ENCODE measurements around the gene CHRND.

The CHRND gene

GRCh38 chr2:232485757-232486557 lies 40.0 kb upstream of the CHRND start:
- TF ChIP-seq ZFX (IDR thresholded peaks at IDR 0.05; ENCODE audit: borderline replicate concordance) (no peak), CTCF (IDR thresholded peaks at IDR 0.05) (no peak)
- H3K27ac ChIP-seq = no peak overlapping the region

GRCh38 chr2:232486558-232487384 lies 39.2 kb upstream of the CHRND start:
- no peak overlapping the region for H3K27ac ChIP-seq
- TF ChIP-seq CTCF (IDR thresholded peaks at IDR 0.05) (no peak), ZFX (IDR thresholded peaks at IDR 0.05; ENCODE audit: borderline replicate concordance) (no peak)

GRCh38 chr2:232487385-232488096 lies 38.4 kb upstream of the CHRND start, which contains the start of gene ECEL1:
Gene ECEL1 (minus strand): TSS chr2:232487834. CDS start chr2:232486653, 1,181 bp downstream.
- TF ChIP-seq CTCF (IDR thresholded peaks at IDR 0.05) (no peak), ZFX (IDR thresholded peaks at IDR 0.05; ENCODE audit: borderline replicate concordance) (no peak)
- no peak within 1 kb of the TSS for H3K27ac ChIP-seq

GRCh38 chr2:232488097-232488711 lies 37.8 kb upstream of the CHRND start:
- no peak for TF ChIP-seq ZFX (IDR thresholded peaks at IDR 0.05; ENCODE audit: borderline replicate concordance)
- no peak for TF ChIP-seq CTCF (IDR thresholded peaks at IDR 0.05)
- no peak overlapping the region for H3K27ac ChIP-seq

GRCh38 chr2:232488721-232489300 lies 37.1 kb upstream of the CHRND start:
- no peak for TF ChIP-seq ZFX (IDR thresholded peaks at IDR 0.05; ENCODE audit: borderline replicate concordance)
- H3K27ac ChIP-seq = no peak overlapping the region

GRCh38 chr2:232489516-232490220 lies 36.3 kb upstream of the CHRND start:
- H3K27ac ChIP-seq = no peak overlapping the region
- no peak for TF ChIP-seq ZFX (IDR thresholded peaks at IDR 0.05; ENCODE audit: borderline replicate concordance)
- no peak for TF ChIP-seq CTCF (IDR thresholded peaks at IDR 0.05)
